Measurements from ENCODE around the gene STRN3.

- TF ChIP-seq POLR2AphosphoS5 (IDR thresholded peaks at IDR 0.05; ENCODE audit: borderline replicate concordance, low read depth, low read length) (no peak), EZH2 (IDR thresholded peaks at IDR 0.05) (no peak), FOXP2 (optimal IDR thresholded peaks at IDR 0.05; ENCODE audit: control extremely low read depth, extremely low read length, insufficient read depth) (no peak)
Observed at GRCh38 chr14:30921305-30921704, 104.9 kb downstream of the STRN3 start.
